HG02623 (cell line): ENCODE measurements around the gene EPB41L4A.

ENCODE experiments used
- ATAC-seq: cut with Tn5 transposase; IDR thresholded peaks from one replicate; pipeline ENCODE4 v1.9.1; 2021; ENCODE audit warnings: moderate library complexity; ENCODE audit not compliant: unreplicated experiment

The EPB41L4A gene

DNA sequence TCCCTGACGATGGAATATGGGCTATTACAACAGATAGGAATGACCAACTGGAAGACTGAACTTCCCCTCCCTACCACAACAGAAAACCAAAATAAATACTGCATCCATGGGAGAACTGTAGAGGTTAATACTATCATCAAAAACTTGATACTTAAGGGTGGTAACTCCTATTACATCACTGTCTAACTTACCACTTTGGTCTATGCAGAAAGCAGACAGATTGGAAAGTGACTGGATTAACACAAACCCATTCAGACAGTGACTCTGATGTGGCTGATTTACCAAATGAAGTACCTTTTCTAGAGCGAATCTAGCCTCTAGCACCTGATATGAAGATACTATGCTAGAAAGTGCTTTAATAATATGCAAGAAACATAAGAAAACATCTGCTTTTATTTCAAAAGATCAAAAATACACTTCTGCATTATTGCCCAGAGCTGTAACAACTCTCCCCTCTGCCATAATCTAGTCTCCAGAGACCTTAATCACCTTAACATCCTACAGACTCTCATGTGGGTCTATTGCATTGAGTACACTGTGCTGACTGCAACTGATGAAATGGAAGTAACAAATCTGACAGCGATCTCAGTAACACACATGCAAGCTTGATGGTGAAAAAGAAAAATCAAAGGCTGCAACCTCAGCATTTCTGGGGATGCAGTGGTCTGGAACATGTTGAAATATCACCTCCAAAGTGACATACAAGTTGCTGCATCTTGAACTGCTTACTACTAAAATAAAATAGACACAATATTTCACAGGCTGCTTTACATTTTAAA lies 62.7 kb downstream of the EPB41L4A start:
- ATAC-seq: no peak

DNA sequence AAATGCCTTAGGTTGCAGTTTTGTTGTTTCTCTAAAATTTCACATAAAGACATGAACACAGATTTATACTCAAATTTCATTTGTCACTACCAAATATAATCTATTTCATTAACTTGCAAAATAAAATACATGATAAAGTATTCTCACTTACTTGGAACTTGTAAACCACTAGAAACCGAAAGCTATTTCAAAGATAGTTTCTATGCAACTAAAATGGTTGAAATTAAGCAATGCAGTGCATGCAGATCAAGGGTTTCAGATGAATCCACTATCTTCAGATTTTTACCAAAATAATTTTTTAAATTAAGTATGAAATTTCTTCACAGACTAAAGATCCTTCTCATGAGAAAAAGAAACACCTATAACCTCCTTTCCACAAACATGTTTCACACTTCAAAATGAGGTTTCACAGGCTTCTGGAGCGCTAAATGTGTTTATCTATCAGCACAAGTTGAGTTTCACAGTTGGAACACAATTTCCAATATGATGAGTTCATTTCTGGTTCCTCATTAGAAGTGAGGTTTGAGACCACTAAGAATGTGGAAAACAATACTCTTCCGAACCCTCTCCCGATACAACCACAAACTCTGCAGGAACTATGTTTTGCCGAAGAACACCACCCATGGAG lies 63.9 kb downstream of the EPB41L4A start:
- ATAC-seq: no peak

DNA sequence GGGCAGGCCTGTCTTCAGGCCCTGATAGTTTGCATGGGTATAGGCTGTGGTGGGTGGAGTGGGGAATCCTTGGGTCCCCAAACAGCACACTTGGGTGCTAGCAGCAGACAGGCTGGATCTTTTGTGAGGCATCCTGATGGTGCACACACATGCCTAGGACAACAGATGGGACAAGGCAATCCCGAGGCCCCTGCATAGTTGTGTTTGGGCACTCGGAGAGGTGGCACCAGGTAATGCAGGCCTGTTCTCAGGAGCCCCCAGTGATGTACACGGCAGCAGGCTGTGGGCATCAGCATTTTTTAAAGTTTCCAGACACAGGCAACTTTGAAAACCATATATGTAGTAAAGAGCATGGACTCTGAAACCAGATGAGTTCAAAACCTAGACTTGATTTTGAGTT lies 65.4 kb downstream of the EPB41L4A start:
- no peak for ATAC-seq

DNA sequence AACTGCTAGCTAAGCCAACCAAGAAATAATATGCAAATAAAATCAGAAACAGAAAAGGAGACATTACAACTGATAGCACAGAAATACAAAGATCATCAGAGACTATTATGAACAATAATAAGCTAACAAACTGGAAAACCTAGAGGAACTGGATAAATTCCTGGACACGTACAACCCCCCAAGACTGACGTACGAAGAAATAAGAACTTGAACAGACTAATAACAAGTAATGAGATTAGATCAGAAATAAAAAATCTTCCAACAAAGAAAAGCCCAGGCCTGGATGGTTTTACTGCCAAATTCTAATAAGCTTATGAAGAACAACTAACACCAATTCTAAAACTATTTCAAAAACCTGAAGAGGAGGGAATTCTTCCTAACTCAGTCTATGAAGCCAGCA lies 67.9 kb downstream of the EPB41L4A start:
- no peak for ATAC-seq

DNA sequence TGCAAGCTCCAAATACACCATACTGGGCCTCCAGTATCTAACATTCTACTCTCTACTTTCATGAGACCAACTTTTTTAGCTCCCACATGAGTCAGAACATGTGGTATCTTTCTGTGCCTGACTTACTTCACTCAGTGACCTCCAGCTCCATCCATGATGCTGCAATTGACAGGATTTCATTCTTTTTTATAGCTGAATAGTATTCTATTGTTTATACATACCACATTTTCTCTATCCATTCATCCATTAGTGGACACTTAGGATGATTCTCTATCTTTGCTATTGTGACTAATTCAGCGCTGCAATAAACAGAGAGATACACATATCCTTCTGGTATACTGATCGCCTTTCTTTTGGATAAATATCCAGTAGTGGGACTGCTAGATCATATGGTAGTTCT lies 68.5 kb downstream of the EPB41L4A start:
- no peak for ATAC-seq

DNA sequence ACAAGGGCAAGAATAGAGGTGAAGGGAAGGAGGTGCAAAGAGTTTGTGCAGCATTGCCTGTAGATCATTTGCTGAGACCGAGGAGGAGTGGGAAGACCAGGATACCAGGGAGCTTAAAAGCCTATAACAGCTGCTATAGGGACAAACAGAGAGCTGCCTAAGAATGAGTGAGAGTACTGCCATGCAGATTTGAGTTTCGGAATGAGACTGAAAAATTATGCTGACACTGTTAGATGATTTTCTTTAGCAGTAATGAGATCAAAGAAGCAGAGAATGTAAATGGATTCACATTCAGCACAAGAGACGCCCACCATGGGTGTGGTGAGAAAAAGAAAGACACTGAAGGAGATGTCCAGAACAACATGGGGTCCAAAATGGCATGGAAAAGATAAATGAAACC lies 69.7 kb downstream of the EPB41L4A start:
- ATAC-seq: no peak

DNA sequence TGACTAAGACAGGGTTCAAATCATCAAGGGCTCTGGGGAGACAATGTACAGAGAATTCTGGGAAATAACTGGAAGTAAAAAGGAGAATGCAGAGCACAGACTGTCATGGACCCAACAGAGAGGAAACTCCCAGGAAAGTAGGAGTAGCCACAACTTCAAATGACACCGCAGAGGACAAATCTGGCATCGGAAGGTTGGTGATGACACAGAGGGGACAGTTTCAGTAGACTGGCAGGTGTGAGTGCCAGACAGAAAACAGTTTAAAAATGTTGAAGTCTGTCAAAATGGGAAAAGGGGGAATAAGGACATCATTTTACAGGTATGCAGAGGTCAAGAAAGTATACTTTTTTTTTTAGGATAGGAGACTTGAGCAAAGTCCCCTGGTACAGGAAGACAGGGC lies 70.2 kb downstream of the EPB41L4A start:
- ATAC-seq: no peak

DNA sequence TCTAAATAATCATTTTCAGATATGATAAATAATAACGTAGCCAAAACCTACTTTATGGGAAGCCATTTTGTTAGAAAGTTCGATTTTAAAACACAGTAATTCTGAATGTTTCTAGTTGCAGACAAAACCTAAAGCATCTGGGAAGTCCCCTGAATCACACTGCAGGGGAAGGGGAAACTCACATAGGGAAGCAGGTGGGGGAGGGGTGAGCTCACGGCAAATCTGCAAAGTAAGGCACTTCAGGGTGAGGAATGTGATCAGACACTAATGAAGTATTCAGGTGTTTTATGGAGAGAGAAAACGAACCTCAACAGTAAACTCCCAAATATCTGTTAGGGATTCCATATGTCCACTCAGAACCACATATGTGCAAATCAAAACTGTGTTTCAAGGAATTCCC lies 70.7 kb downstream of the EPB41L4A start:
- ATAC-seq: no peak

DNA sequence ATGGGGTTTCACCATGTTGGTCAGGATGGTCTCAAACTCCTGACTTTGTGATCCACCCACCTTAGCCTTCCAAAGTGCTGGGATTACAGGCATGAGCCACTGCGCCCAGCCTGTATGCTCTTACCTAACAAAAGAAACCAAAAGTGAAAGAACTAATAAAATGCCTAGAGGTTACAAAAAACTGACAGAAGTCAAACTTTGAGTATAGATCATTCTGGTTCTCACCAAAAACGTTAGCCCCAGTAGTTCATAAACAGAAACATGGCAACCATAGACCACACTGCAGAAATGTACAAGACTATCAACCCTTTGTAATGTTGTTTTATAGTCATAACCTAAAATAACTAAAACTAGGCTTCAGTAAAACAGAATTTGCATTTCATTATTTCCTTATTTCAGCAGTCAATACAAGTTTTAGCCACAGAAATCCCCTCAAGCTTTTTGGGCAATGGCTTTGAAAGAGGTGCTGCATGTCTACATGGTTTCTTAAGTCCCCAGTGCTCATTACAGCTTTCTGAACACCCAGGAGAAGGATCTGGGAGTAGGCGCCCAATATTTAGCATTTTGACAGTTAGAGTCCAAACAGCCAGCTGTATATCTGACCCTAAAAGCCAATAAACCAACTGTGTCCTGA lies 72.5 kb downstream of the EPB41L4A start:
- no peak for ATAC-seq

DNA sequence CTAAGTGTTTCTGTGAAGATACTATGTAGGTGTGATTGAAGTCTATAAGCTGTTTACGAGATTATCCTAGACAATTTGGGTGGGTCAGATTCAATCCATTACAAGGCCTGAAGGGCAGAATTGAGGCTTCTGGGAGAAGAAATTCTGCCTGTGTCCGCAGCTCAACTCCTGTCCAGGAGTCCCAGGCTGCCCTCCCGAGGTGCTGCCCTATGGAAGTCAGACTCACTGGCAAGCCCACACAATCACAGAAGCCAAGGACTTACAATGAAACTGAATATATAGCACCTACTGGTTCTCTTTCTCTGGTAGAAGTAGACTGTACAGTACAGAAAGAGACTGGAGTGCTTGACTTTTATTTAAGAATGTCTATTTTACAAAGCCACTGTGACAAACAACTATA lies 74.5 kb downstream of the EPB41L4A start:
- no peak for ATAC-seq

DNA sequence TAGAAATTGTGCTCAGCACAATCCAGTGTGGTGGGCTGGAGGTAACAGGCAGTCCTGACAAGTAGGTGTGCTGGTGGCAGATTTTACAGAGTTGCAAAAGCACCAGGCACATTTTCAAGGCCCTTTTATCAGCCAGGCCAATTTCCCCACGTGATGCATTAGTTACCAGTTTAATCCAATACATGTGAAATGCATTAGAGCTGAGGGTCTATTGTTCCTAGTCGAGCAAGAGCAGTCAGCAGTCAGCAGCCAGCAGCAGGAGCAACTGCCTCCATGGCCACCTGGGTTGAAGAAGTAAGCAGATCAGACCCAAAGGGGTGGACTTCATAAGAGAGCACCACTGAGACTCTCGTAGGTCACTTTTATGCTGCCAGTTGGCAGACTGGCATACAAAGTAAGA lies 76.7 kb downstream of the EPB41L4A start:
- ATAC-seq: no peak

DNA sequence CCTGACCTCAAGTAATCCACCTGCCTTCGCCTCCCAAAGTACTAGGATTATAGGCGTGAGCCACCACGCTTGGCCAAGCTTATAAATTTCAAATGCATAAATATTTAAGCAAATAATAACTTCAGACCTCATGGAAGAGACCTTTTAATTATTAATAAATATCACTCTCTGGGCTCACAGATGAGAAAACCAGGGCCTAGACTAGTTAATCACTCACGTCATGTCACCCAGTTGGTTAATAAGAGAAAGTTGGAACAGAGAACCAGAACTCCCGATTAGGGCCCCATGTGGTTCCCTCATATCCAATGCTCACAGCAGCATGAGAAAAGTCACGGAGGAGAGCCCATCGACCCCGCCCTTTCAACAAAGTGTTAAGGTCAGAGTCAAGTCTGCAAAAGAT lies 79.3 kb downstream of the EPB41L4A start:
- ATAC-seq: no peak

DNA sequence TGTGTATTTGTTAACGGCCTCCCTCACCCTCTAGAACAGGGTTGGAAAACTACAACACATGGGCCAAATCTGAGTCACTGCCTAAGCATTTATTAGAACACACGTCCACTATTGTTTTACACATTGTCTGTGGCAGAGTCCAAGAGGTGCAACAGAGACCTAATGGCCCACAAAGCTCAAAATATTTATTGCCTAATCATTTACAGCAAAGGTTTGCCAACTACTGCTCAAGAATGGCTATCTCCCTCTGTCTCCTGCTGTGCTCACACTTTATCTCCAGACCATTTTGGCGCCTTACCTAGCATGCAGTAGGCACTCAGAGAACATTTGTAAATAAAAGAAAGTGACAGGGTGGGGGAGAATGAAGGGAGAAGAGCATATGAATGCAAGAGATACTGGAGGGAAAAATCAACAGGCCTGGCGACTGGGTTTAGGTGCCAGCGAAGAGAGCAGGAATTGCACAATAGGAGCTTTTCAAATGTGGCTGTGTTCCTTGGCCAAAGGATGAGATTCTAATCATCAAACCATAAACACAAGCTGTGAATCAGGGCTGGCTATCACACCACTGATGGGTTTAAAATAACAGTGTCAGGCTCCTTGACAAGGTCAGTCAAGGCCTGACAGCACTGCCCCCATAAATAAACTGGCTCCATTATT lies 80.3 kb downstream of the EPB41L4A start:
- no peak for ATAC-seq

DNA sequence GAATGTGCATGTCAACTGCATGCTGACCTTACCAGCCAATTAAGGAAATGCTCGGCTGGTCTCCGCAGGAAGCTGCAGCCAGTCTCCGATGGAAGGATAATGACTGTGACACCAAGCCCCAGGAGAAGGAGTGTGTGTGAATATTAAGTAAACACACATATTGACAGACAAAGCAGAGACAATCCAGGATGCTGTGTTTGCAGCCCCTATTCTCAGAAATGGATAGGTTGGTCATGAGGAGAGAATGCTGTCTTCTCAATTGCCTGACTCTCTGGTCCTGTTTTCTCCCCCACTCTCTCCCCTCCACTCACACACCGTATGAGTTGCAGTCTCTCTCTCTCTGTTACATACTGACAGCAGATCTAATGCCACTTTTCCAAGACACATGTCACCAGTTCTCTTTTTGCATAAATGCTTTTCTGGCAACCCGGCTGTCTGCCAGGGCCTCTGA lies 85.7 kb downstream of the EPB41L4A start:
- ATAC-seq: no peak

DNA sequence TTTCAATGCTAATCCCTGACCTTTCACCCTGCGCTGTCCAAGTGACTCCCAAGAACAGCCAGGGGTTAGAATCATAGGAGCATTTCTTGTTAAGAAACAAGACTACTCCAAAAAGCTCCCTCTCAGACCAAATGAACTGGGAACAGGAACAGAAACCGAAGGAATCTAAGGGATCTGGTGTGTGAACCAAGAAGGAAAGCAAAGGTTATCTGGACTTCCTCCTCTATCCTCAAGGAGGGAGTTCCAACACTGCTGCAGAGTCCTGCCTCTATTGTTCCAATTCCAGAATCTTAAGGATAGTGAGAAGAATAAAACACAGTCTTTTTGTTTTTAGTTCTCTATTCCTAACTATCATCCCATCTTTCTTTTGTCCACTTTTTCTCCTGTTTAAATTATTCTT lies 87.2 kb downstream of the EPB41L4A start:
- no peak for ATAC-seq

DNA sequence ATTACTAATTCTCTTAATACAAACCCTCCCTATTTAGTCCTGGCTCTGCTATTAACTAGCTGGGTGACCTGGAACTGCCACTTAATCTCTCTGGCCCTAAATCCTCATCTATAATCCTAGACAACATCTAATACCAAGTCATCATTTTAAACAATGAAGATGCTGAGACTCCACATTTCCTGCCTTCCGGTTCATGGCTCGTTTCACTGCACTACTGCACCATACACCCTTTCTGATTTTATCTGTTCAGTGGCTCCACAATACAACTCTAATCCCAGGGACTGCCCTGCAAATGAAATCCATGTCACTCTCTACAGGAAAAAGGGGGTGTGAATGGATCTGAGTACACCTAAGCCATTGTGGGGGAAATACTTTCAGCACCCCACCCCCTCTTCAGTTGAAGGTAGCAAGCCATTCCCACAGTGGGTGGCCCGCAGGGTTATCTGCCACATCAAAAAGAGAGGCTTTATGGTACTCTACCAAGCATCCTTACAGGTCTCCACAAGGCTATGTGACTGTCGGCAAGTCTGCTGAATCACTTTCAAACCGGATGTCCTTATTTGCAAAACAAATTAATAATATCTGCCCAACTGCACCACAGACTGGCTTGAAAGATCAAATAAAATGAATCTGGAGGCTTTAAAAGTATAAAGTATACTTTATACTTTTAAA lies 89.5 kb downstream of the EPB41L4A start:
- peak; percentile 92 for ATAC-seq

DNA sequence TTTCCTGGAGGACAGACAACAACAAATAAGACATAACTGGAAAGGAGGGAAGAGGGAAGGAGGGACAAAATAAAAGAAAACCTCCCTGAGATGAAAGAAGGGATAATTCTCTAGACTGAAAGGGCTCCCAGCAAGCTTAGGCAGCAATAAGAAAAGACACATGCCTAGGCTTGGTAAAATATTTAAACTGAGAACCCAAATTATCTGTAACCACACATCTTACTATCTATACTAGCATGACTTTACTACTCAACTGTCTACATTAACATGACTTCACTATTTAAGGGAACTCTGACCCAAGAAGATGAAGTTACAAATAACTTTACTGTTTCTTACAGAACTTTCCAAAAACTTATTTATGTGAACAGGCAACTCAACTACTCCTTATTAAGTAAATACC lies 95.9 kb downstream of the EPB41L4A start:
- no peak for ATAC-seq

DNA sequence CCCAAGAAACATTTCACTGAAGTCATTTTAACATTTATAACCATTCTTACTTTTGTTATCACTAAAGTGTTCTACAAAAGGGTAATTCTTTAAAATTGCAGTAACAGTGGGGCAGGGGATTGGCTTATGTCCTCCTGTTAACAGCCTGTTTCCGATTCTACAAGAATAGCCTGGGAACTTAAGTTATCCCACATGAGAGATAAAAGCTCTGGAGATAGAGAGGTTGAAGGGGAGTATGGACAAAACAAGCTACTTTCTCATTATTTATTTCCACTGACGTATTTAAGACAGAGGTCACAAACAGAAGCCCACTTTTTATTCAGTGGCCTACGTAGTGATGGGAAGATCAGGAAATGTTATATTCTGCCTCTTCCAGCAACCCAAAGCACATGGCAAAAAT lies 98.7 kb downstream of the EPB41L4A start:
- ATAC-seq: no peak

DNA sequence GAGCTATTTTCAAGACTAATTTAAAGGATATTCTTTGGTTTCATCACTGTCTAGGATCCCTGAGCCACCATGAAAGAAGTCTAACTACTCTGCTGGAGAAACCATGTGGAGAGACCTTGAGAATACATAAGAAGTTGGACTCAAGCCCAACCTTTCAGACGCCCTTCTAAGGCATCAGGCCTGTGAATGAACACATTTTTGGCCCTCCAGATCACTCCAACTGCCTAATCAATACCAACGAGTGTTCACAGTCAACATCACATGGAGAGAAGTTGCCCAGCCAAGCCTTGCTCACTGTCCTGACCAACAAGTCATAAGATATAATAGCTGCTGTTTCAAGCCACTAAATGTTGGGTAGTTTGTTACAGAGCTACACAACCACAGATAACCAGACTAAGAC lies 100.7 kb downstream of the EPB41L4A start:
- no peak for ATAC-seq

DNA sequence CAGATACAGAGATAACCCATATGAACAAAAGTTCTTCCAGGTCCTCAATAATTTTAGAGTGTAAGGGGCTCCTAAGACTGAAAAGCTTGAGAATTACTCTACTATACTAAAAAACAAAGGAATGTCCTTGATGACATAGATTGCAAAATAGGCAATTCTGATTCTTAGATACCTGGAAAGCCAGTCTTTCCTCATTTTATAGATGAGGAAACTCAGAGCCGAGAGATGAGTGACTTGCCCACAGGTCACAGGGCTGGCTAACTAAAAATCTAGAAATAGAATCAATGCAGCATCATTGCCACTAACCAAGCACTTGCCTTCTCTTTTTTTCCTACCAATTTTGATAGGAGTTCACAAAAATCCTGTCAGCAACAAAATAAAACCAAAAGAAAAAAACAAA lies 101.2 kb downstream of the EPB41L4A start:
- ATAC-seq: no peak

DNA sequence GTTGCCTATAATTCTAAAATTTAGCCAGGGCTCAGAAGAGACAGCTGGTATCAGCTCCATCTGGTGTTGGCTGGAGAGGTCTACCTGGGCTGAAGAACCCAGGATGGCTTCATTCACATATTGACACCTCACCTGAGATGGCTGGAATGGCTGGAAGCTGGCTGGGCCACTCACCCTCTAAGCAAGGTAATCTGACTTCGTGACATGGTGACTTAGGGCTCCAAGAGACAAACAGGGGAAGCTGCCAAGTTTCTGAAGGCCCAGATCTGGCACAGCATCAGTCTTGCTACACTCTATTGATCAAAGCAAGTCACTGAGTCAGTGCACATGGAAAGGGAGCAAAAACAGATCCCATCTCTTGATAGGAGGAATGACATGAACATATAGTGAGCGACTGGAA lies 102.3 kb downstream of the EPB41L4A start:
- ATAC-seq: no peak
